ENCODE data around the gene ZNF497. TPM values are rescaled to one million over a fixed set of nuclear protein-coding genes. Genes with fewer than 3 reads are reported as not detected.

ZNF497 gene
- total RNA-seq, 1 experiment from 2014 or later = 1.7 TPM

DNA sequence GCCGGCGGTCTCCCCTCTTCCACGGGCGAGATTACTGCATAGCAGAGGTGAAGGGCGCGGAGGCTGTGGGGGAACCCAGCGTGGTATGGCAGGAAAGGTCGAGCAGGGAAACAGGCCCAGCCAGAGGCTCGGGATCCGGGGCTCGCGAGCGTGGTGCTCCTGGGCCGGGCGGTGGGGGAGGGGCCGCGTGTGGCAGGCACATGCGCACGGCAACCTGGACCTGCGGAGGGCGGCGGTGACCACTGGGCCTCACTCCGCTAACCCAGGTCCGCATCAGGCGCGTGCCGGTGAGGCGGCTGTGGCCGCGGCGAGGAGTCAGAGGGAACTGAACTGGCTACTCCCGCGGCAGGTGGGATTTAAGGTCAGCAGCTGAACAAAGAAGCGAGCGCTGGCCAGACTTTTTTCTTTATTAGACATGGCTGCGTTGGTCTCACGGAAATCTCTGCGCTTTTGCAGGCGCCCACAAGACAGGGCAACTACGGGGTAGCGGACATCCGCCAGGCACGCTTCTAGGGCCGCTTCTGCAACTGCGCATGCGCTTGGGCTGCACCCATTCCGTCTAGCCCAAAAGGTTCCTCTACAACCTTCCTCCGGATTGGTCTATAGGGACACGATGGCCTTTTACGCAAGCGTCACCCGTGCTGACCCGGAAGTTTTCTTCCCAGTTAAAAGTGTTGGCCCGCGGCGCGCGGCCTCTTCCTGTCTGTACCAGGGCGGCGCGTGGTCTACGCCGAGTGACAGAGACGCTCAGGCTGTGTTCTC is 24.2 kb upstream of the ZNF497 start, which contains the start of gene RPS5:
Gene RPS5, plus strand, starts transcription at position 694 of the 762 bp plus-strand sequence. CDS start 869 bp downstream, outside the sequence.
- peak; percentile 92 for DNase-seq (ENCODE audit: low spot score)
- Mint-ChIP-seq H3K4me1 (peaks cover 22% of the 10 kb centered on the region), H3K27ac (peak within 1 kb of the TSS; percentile 98), H3K4me3 (peak within 1 kb of the TSS; percentile 96), H3K9me3 (no peaks in the 10 kb centered on the region), H3K27me3 (ENCODE audit: low read depth) (no peaks in the 10 kb centered on the region), H3K36me3 (peaks cover 35% of the 10 kb centered on the region)
- peak; percentile 88 for ATAC-seq
- CTCF ChIA-PET = interaction anchor here (0.6 kb wide), 1 partner anchor 98 kb away, joined by 4 read pairs; no protein-coding TSS in a partner anchor
- POLR2A ChIA-PET = interaction anchor here (0.6 to 1.1 kb wide), 3 partner anchors 24 to 189 kb away, joined by 3 to 4 read pairs (median 3); partner anchors contain the start of gene ZNF497
- TF ChIP-seq FOXP1 (CRISPR knock-in tag; IDR thresholded peaks at IDR 0.05; ENCODE audit: borderline replicate concordance) (peak; percentile 86), MYBL2 (CRISPR knock-in tag; IDR thresholded peaks at IDR 0.05) (peak; percentile 38), ETV6 (CRISPR knock-in tag; IDR thresholded peaks at IDR 0.05) (peak; percentile 39; the same call in 1 of the 2 replicates), ESRRA (CRISPR knock-in tag; IDR thresholded peaks at IDR 0.05; ENCODE audit: borderline replicate concordance) (no peak), PRRX2 (CRISPR knock-in tag; IDR thresholded peaks at IDR 0.05) (no peak), KAT7 (CRISPR knock-in tag; IDR thresholded peaks at IDR 0.05; ENCODE audit: borderline replicate concordance) (no peak), NFYB (CRISPR knock-in tag; conservative IDR thresholded peaks at IDR 0.05; ENCODE audit: low read depth) (peak; percentile 78), EMX1 (CRISPR knock-in tag; IDR thresholded peaks at IDR 0.05) (no peak), ZNF423 (CRISPR knock-in tag; IDR thresholded peaks at IDR 0.05) (no peak), JUN (CRISPR knock-in tag; IDR thresholded peaks at IDR 0.05) (no peak), NFE2L1 (CRISPR knock-in tag; IDR thresholded peaks at IDR 0.05) (peak; percentile 70; the same call in 1 of the 2 replicates), NFATC4 (CRISPR knock-in tag; IDR thresholded peaks at IDR 0.05) (no peak), NR2C2 (CRISPR knock-in tag; IDR thresholded peaks at IDR 0.05) (peak; percentile 97), NR1H2 (CRISPR knock-in tag; IDR thresholded peaks at IDR 0.05) (no peak), GTF2I (CRISPR knock-in tag; conservative IDR thresholded peaks at IDR 0.05) (no peak)
- TF ChIP-seq, protein P1, sequence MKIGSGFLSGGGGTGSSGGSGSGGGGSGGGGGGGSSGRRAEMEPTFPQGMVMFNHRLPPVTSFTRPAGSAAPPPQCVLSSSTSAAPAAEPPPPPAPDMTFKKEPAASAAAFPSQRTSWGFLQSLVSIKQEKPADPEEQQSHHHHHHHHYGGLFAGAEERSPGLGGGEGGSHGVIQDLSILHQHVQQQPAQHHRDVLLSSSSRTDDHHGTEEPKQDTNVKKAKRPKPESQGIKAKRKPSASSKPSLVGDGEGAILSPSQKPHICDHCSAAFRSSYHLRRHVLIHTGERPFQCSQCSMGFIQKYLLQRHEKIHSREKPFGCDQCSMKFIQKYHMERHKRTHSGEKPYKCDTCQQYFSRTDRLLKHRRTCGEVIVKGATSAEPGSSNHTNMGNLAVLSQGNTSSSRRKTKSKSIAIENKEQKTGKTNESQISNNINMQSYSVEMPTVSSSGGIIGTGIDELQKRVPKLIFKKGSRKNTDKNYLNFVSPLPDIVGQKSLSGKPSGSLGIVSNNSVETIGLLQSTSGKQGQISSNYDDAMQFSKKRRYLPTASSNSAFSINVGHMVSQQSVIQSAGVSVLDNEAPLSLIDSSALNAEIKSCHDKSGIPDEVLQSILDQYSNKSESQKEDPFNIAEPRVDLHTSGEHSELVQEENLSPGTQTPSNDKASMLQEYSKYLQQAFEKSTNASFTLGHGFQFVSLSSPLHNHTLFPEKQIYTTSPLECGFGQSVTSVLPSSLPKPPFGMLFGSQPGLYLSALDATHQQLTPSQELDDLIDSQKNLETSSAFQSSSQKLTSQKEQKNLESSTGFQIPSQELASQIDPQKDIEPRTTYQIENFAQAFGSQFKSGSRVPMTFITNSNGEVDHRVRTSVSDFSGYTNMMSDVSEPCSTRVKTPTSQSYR (CRISPR knock-in tag; IDR thresholded peaks at IDR 0.05) = peak; percentile 98
- TF ChIP-seq, protein P2, sequence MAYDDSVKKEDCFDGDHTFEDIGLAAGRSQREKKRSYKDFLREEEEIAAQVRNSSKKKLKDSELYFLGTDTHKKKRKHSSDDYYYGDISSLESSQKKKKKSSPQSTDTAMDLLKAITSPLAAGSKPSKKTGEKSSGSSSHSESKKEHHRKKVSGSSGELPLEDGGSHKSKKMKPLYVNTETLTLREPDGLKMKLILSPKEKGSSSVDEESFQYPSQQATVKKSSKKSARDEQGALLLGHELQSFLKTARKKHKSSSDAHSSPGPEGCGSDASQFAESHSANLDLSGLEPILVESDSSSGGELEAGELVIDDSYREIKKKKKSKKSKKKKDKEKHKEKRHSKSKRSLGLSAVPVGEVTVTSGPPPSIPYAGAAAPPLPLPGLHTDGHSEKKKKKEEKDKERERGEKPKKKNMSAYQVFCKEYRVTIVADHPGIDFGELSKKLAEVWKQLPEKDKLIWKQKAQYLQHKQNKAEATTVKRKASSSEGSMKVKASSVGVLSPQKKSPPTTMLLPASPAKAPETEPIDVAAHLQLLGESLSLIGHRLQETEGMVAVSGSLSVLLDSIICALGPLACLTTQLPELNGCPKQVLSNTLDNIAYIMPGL (CRISPR knock-in tag; IDR thresholded peaks at IDR 0.05) = peak; percentile 74; the same call in 1 of the 2 replicates
- TF ChIP-seq, protein P3, sequence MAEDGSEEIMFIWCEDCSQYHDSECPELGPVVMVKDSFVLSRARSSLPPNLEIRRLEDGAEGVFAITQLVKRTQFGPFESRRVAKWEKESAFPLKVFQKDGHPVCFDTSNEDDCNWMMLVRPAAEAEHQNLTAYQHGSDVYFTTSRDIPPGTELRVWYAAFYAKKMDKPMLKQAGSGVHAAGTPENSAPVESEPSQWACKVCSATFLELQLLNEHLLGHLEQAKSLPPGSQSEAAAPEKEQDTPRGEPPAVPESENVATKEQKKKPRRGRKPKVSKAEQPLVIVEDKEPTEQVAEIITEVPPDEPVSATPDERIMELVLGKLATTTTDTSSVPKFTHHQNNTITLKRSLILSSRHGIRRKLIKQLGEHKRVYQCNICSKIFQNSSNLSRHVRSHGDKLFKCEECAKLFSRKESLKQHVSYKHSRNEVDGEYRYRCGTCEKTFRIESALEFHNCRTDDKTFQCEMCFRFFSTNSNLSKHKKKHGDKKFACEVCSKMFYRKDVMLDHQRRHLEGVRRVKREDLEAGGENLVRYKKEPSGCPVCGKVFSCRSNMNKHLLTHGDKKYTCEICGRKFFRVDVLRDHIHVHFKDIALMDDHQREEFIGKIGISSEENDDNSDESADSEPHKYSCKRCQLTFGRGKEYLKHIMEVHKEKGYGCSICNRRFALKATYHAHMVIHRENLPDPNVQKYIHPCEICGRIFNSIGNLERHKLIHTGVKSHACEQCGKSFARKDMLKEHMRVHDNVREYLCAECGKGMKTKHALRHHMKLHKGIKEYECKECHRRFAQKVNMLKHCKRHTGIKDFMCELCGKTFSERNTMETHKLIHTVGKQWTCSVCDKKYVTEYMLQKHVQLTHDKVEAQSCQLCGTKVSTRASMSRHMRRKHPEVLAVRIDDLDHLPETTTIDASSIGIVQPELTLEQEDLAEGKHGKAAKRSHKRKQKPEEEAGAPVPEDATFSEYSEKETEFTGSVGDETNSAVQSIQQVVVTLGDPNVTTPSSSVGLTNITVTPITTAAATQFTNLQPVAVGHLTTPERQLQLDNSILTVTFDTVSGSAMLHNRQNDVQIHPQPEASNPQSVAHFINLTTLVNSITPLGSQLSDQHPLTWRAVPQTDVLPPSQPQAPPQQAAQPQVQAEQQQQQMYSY (CRISPR knock-in tag; IDR thresholded peaks at IDR 0.05) = peak; percentile 20; the same call in 1 of the 2 replicates
- TF ChIP-seq, protein P4, sequence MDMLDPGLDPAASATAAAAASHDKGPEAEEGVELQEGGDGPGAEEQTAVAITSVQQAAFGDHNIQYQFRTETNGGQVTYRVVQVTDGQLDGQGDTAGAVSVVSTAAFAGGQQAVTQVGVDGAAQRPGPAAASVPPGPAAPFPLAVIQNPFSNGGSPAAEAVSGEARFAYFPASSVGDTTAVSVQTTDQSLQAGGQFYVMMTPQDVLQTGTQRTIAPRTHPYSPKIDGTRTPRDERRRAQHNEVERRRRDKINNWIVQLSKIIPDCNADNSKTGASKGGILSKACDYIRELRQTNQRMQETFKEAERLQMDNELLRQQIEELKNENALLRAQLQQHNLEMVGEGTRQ (CRISPR knock-in tag; IDR thresholded peaks at IDR 0.05) = no peak; the same call in none of the 2 replicates
- TF ChIP-seq, protein P5, sequence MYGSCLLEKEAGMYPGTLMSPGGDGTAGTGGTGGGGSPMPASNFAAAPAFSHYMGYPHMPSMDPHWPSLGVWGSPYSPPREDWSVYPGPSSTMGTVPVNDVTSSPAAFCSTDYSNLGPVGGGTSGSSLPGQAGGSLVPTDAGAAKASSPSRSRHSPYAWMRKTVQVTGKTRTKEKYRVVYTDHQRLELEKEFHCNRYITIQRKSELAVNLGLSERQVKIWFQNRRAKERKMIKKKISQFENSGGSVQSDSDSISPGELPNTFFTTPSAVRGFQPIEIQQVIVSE (CRISPR knock-in tag; IDR thresholded peaks at IDR 0.05; ENCODE audit: borderline replicate concordance) = no peak
- TF ChIP-seq, protein P6, sequence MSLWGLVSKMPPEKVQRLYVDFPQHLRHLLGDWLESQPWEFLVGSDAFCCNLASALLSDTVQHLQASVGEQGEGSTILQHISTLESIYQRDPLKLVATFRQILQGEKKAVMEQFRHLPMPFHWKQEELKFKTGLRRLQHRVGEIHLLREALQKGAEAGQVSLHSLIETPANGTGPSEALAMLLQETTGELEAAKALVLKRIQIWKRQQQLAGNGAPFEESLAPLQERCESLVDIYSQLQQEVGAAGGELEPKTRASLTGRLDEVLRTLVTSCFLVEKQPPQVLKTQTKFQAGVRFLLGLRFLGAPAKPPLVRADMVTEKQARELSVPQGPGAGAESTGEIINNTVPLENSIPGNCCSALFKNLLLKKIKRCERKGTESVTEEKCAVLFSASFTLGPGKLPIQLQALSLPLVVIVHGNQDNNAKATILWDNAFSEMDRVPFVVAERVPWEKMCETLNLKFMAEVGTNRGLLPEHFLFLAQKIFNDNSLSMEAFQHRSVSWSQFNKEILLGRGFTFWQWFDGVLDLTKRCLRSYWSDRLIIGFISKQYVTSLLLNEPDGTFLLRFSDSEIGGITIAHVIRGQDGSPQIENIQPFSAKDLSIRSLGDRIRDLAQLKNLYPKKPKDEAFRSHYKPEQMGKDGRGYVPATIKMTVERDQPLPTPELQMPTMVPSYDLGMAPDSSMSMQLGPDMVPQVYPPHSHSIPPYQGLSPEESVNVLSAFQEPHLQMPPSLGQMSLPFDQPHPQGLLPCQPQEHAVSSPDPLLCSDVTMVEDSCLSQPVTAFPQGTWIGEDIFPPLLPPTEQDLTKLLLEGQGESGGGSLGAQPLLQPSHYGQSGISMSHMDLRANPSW (CRISPR knock-in tag; conservative IDR thresholded peaks at IDR 0.05; ENCODE audit: low read depth) = no peak
- TF ChIP-seq, protein P7, sequence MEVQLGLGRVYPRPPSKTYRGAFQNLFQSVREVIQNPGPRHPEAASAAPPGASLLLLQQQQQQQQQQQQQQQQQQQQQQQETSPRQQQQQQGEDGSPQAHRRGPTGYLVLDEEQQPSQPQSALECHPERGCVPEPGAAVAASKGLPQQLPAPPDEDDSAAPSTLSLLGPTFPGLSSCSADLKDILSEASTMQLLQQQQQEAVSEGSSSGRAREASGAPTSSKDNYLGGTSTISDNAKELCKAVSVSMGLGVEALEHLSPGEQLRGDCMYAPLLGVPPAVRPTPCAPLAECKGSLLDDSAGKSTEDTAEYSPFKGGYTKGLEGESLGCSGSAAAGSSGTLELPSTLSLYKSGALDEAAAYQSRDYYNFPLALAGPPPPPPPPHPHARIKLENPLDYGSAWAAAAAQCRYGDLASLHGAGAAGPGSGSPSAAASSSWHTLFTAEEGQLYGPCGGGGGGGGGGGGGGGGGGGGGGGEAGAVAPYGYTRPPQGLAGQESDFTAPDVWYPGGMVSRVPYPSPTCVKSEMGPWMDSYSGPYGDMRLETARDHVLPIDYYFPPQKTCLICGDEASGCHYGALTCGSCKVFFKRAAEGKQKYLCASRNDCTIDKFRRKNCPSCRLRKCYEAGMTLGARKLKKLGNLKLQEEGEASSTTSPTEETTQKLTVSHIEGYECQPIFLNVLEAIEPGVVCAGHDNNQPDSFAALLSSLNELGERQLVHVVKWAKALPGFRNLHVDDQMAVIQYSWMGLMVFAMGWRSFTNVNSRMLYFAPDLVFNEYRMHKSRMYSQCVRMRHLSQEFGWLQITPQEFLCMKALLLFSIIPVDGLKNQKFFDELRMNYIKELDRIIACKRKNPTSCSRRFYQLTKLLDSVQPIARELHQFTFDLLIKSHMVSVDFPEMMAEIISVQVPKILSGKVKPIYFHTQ (CRISPR knock-in tag; IDR thresholded peaks at IDR 0.05) = no peak
